WTC11 (cell line): ENCODE measurements around the gene CATSPER1.

Source experiments
- CREB1 ChIP-seq: sonication (generic); formaldehyde crosslinking; IDR thresholded peaks from 2 replicates; pipeline ENCODE4 v1.8.0; 2023; ENCODE audit warnings: mild to moderate bottlenecking, missing genetic modification reagents
- SMAD4 ChIP-seq: sonication (generic); formaldehyde crosslinking; IDR thresholded peaks from 2 replicates; pipeline ENCODE4 v1.8.0; 2022; ENCODE audit warnings: mild to moderate bottlenecking, missing genetic modification reagents
- TCF7 ChIP-seq: sonication (generic); formaldehyde crosslinking; IDR thresholded peaks from 2 replicates; pipeline ENCODE4 v1.8.0; 2022; ENCODE audit warnings: mild to moderate bottlenecking, low read depth, missing genetic modification reagents, moderate library complexity
- ZNF317 ChIP-seq: sonication (generic); formaldehyde crosslinking; IDR thresholded peaks from 2 replicates; pipeline ENCODE4 v1.8.1; 2023; ENCODE audit warnings: low read depth, mild to moderate bottlenecking, moderate library complexity, missing genetic modification reagents, borderline replicate concordance
- TF ChIP-seq, protein P1 (sequence below): sonication (generic); formaldehyde crosslinking; IDR thresholded peaks from 2 replicates; pipeline ENCODE4 v1.8.0; 2023; ENCODE audit warnings: mild to moderate bottlenecking, missing genetic modification reagents
- TF ChIP-seq, protein P2 (sequence below): sonication (generic); formaldehyde crosslinking; IDR thresholded peaks from 2 replicates; pipeline ENCODE4 v1.8.0; 2022; ENCODE audit warnings: mild to moderate bottlenecking, missing genetic modification reagents
- TF ChIP-seq, protein P3 (sequence below): fragments of 200-600 bp; IDR thresholded peaks from 2 replicates; pipeline ENCODE4 v1.8.0; 2022; ENCODE audit warnings: antibody characterized with exemption
- TF ChIP-seq, protein P4 (sequence below): fragments of 250-450 bp; sonication (Bioruptor Pico); IDR thresholded peaks from 2 replicates; pipeline ENCODE4 v1.9.0; 2021; ENCODE audit warnings: mild to moderate bottlenecking
- TF ChIP-seq, protein P5 (sequence below): sonication (generic); formaldehyde crosslinking; IDR thresholded peaks from 2 replicates; pipeline ENCODE4 v1.8.0; 2022; ENCODE audit warnings: mild to moderate bottlenecking, missing genetic modification reagents
- TF ChIP-seq, protein P6 (sequence below): sonication (generic); formaldehyde crosslinking; IDR thresholded peaks from 2 replicates; pipeline ENCODE4 v1.8.1; 2022; ENCODE audit warnings: mild to moderate bottlenecking, moderate library complexity, missing genetic modification reagents
- TF ChIP-seq, protein P7 (sequence below): sonication (generic); formaldehyde crosslinking; IDR thresholded peaks from 2 replicates; pipeline ENCODE4 v1.8.1; 2023; ENCODE audit warnings: mild to moderate bottlenecking, missing genetic modification reagents
- TF ChIP-seq, protein P8 (sequence below): sonication (generic); formaldehyde crosslinking; conservative IDR thresholded peaks from 2 replicates; pipeline ENCODE4 v1.8.1; 2023; ENCODE audit warnings: mild to moderate bottlenecking, low read depth, missing genetic modification reagents, moderate library complexity
- TF ChIP-seq, protein P9 (sequence below): sonication (generic); formaldehyde crosslinking; IDR thresholded peaks from 2 replicates; pipeline ENCODE4 v1.8.0; 2022; ENCODE audit warnings: mild to moderate bottlenecking, missing genetic modification reagents
- TF ChIP-seq, protein P10 (sequence below): sonication (generic); formaldehyde crosslinking; IDR thresholded peaks from 2 replicates; pipeline ENCODE4 v1.8.1; 2023; ENCODE audit warnings: mild to moderate bottlenecking, missing genetic modification reagents, moderate library complexity

DNA sequence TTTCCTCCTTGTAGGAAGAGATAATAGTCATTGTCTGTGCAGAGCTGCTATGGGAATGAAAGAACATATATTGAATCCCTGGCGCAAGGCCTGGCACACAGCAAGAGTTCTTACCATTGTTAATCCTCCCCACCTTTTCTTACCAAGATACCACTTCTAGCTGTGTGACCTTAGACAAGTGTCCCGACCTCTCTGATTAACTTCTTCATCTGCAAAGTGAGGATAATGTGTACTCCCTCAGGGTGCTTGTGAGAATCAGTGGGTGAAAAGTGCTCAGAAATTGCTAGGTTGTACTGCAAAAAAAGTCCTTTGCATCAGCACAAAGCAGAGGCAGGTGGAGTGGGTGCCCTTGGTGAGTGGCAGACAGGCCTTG lies 18.2 kb downstream of the CATSPER1 start:
- TF ChIP-seq, protein P1, sequence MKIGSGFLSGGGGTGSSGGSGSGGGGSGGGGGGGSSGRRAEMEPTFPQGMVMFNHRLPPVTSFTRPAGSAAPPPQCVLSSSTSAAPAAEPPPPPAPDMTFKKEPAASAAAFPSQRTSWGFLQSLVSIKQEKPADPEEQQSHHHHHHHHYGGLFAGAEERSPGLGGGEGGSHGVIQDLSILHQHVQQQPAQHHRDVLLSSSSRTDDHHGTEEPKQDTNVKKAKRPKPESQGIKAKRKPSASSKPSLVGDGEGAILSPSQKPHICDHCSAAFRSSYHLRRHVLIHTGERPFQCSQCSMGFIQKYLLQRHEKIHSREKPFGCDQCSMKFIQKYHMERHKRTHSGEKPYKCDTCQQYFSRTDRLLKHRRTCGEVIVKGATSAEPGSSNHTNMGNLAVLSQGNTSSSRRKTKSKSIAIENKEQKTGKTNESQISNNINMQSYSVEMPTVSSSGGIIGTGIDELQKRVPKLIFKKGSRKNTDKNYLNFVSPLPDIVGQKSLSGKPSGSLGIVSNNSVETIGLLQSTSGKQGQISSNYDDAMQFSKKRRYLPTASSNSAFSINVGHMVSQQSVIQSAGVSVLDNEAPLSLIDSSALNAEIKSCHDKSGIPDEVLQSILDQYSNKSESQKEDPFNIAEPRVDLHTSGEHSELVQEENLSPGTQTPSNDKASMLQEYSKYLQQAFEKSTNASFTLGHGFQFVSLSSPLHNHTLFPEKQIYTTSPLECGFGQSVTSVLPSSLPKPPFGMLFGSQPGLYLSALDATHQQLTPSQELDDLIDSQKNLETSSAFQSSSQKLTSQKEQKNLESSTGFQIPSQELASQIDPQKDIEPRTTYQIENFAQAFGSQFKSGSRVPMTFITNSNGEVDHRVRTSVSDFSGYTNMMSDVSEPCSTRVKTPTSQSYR (CRISPR knock-in tag) = no peak
- TF ChIP-seq, protein P2, sequence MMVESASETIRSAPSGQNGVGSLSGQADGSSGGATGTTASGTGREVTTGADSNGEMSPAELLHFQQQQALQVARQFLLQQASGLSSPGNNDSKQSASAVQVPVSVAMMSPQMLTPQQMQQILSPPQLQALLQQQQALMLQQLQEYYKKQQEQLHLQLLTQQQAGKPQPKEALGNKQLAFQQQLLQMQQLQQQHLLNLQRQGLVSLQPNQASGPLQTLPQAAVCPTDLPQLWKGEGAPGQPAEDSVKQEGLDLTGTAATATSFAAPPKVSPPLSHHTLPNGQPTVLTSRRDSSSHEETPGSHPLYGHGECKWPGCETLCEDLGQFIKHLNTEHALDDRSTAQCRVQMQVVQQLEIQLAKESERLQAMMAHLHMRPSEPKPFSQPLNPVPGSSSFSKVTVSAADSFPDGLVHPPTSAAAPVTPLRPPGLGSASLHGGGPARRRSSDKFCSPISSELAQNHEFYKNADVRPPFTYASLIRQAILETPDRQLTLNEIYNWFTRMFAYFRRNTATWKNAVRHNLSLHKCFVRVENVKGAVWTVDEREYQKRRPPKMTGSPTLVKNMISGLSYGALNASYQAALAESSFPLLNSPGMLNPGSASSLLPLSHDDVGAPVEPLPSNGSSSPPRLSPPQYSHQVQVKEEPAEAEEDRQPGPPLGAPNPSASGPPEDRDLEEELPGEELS (CRISPR knock-in tag) = no peak
- TF ChIP-seq SMAD4 (CRISPR knock-in tag) (no peak), CREB1 (no peak), TCF7 (CRISPR knock-in tag) (no peak), ZNF317 (CRISPR knock-in tag) (no peak)
- TF ChIP-seq, protein P3, sequence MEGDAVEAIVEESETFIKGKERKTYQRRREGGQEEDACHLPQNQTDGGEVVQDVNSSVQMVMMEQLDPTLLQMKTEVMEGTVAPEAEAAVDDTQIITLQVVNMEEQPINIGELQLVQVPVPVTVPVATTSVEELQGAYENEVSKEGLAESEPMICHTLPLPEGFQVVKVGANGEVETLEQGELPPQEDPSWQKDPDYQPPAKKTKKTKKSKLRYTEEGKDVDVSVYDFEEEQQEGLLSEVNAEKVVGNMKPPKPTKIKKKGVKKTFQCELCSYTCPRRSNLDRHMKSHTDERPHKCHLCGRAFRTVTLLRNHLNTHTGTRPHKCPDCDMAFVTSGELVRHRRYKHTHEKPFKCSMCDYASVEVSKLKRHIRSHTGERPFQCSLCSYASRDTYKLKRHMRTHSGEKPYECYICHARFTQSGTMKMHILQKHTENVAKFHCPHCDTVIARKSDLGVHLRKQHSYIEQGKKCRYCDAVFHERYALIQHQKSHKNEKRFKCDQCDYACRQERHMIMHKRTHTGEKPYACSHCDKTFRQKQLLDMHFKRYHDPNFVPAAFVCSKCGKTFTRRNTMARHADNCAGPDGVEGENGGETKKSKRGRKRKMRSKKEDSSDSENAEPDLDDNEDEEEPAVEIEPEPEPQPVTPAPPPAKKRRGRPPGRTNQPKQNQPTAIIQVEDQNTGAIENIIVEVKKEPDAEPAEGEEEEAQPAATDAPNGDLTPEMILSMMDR = no peak
- TF ChIP-seq, protein P4, sequence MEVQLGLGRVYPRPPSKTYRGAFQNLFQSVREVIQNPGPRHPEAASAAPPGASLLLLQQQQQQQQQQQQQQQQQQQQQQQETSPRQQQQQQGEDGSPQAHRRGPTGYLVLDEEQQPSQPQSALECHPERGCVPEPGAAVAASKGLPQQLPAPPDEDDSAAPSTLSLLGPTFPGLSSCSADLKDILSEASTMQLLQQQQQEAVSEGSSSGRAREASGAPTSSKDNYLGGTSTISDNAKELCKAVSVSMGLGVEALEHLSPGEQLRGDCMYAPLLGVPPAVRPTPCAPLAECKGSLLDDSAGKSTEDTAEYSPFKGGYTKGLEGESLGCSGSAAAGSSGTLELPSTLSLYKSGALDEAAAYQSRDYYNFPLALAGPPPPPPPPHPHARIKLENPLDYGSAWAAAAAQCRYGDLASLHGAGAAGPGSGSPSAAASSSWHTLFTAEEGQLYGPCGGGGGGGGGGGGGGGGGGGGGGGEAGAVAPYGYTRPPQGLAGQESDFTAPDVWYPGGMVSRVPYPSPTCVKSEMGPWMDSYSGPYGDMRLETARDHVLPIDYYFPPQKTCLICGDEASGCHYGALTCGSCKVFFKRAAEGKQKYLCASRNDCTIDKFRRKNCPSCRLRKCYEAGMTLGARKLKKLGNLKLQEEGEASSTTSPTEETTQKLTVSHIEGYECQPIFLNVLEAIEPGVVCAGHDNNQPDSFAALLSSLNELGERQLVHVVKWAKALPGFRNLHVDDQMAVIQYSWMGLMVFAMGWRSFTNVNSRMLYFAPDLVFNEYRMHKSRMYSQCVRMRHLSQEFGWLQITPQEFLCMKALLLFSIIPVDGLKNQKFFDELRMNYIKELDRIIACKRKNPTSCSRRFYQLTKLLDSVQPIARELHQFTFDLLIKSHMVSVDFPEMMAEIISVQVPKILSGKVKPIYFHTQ (CRISPR knock-in tag) = no peak
- TF ChIP-seq, protein P5, sequence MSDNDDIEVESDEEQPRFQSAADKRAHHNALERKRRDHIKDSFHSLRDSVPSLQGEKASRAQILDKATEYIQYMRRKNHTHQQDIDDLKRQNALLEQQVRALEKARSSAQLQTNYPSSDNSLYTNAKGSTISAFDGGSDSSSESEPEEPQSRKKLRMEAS (CRISPR knock-in tag) = no peak
- TF ChIP-seq, protein P6, sequence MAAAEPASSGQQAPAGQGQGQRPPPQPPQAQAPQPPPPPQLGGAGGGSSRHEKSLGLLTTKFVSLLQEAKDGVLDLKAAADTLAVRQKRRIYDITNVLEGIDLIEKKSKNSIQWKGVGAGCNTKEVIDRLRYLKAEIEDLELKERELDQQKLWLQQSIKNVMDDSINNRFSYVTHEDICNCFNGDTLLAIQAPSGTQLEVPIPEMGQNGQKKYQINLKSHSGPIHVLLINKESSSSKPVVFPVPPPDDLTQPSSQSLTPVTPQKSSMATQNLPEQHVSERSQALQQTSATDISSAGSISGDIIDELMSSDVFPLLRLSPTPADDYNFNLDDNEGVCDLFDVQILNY (CRISPR knock-in tag) = no peak
- TF ChIP-seq, protein P7, sequence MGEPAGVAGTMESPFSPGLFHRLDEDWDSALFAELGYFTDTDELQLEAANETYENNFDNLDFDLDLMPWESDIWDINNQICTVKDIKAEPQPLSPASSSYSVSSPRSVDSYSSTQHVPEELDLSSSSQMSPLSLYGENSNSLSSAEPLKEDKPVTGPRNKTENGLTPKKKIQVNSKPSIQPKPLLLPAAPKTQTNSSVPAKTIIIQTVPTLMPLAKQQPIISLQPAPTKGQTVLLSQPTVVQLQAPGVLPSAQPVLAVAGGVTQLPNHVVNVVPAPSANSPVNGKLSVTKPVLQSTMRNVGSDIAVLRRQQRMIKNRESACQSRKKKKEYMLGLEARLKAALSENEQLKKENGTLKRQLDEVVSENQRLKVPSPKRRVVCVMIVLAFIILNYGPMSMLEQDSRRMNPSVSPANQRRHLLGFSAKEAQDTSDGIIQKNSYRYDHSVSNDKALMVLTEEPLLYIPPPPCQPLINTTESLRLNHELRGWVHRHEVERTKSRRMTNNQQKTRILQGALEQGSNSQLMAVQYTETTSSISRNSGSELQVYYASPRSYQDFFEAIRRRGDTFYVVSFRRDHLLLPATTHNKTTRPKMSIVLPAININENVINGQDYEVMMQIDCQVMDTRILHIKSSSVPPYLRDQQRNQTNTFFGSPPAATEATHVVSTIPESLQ (CRISPR knock-in tag) = no peak
- TF ChIP-seq, protein P8, sequence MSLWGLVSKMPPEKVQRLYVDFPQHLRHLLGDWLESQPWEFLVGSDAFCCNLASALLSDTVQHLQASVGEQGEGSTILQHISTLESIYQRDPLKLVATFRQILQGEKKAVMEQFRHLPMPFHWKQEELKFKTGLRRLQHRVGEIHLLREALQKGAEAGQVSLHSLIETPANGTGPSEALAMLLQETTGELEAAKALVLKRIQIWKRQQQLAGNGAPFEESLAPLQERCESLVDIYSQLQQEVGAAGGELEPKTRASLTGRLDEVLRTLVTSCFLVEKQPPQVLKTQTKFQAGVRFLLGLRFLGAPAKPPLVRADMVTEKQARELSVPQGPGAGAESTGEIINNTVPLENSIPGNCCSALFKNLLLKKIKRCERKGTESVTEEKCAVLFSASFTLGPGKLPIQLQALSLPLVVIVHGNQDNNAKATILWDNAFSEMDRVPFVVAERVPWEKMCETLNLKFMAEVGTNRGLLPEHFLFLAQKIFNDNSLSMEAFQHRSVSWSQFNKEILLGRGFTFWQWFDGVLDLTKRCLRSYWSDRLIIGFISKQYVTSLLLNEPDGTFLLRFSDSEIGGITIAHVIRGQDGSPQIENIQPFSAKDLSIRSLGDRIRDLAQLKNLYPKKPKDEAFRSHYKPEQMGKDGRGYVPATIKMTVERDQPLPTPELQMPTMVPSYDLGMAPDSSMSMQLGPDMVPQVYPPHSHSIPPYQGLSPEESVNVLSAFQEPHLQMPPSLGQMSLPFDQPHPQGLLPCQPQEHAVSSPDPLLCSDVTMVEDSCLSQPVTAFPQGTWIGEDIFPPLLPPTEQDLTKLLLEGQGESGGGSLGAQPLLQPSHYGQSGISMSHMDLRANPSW (CRISPR knock-in tag) = no peak
- TF ChIP-seq, protein P9, sequence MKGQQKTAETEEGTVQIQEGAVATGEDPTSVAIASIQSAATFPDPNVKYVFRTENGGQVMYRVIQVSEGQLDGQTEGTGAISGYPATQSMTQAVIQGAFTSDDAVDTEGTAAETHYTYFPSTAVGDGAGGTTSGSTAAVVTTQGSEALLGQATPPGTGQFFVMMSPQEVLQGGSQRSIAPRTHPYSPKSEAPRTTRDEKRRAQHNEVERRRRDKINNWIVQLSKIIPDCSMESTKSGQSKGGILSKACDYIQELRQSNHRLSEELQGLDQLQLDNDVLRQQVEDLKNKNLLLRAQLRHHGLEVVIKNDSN (CRISPR knock-in tag) = no peak
- TF ChIP-seq, protein P10, sequence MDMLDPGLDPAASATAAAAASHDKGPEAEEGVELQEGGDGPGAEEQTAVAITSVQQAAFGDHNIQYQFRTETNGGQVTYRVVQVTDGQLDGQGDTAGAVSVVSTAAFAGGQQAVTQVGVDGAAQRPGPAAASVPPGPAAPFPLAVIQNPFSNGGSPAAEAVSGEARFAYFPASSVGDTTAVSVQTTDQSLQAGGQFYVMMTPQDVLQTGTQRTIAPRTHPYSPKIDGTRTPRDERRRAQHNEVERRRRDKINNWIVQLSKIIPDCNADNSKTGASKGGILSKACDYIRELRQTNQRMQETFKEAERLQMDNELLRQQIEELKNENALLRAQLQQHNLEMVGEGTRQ (CRISPR knock-in tag) = no peak
